GM19240 (cell line): ENCODE data around the gene EVI5.
"Not testable (repeated sequence)": the region's sequence is repeated elsewhere in the genome, so short reads cannot be mapped to it uniquely, and the experiment has no call there.

Source experiments
- DNase-seq: peaks from one replicate; pipeline ENCODE4 v3.0.0; 2011; ENCODE audit warnings: low spot score; ENCODE audit not compliant: insufficient read length

EVI5 gene

DNA sequence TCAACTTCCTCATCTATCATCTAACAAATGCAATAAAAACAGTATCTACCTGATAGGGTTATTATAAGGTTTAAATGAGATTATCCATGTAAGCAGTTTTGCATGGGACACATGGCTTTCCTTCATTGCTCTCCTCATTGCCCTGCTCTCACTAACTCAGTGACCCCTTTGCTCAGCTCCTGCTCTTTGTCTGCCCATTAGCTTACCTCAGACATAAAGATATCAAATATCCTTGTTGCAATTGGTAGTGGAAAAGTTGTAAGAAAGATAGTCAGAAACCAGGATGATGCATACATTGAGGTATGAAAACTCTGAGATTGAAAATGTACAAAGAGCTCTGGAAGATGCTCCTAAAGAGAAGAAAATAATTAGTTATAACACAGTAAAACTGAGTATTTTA, 89.8 kb downstream of the EVI5 start:
- DNase-seq: no peak

DNA sequence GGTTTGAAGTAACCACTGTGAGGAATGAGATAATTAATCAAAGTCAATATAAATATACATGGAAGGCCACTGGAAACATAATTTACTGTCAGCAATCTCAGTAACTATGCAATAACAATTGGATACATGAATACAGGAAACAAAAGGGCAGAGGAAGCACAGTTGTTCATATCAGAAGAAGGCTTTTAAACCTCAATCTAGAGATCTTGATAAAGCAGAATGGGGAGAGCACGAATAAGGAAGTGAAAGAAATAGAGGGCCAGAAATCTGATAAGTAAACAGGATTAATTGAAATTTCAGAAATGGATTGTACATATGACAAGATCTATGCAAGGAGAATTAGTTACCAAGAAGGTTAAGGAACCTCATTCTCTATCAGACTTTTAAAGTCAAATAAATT, 93.0 kb downstream of the EVI5 start:
- no peak for DNase-seq

DNA sequence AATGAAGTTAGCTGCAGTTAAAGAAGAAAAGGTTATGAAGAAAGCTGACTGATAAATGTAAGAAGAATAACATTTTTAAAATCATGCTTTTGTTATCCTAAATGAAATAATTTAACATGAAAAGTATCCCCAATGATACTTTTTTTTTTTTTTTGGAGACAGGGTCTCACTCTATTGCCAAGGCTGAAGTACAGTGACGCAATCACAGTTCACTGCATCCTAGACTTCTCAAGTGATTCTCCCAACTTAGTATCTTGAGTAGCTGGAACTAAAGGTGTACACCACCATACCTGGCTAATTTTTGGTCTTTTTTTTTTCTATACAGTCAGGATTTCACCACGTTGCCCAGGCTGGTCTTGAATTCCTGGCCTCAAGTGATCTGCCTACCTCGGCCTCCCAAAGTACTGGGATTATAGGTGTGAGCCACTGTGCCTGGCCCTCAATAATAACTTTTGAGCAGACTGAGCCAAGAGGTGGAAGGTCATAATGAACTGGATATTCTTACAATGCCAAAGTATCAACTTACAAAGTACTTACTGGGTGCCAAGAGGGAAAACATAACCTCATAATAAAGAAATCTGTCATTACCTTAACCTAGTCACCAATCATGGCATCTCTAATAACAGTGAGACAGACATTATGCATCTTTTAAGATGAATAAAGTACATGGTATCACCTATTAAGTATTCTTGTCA, 94.5 kb downstream of the EVI5 start:
- no peak for DNase-seq

DNA sequence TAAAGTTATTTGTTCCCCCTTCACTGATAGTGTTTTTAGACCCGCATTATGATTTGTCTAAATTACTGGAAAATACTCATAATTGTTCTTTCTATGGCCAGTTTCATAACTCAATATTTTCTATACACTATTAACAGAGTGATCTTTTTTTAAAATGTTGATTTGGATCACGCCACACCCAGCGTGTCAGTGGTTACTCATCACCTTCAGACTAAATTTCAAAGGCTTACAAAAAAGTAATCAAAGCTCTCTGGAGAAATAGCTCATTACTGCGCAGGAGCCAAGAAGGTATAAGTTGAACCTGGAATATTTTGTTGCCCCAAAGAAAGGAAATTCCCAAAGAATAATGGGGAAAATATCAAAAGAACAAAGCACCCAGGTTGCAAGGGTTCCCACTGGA, 104.9 kb downstream of the EVI5 start:
- no peak for DNase-seq

DNA sequence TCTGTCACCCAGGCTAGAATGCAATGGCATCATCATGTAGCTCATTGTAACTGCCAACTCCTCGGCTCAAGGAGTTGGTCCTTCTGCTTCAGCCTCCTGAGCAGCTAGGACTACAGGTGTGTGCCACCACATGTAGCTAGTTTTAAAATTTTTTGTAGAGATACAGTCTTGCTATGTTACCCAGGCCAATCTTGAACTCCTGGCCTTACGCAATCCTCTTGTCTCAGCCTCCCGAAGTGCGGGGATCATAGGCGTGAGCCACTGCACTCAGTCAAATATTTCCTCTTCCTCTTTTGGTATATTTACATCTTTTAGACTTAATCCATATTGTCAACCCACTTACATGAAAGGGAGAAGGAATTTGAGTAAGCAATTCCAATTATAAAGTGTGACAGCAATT, 121.1 kb downstream of the EVI5 start:
- no peak for DNase-seq

DNA sequence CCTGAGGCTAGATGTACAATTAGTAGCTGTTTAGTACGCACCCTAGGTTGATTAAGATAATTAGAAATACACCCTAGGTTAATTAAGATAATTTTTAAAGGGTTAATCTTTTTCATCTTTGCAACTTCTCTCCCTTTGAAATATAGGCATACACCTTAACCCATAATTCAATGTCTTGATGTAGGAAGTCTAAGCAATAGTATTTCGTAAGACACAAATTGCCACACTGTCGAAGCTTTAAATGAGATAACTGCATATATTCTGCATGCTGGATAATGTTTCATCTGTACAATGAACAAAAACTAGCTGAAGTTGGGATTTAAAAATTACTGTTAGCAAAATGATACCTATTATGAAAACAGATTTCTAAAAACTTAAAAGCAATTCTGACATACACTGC, 122.9 kb downstream of the EVI5 start:
- DNase-seq: no peak

- no peak for DNase-seq
Measured at GRCh38 chr1:92657701-92658100, 127.2 kb downstream of the EVI5 start.

GRCh38 chr1:92655197-92655801, 129.6 kb downstream of the EVI5 start:
- no peak for DNase-seq

DNA sequence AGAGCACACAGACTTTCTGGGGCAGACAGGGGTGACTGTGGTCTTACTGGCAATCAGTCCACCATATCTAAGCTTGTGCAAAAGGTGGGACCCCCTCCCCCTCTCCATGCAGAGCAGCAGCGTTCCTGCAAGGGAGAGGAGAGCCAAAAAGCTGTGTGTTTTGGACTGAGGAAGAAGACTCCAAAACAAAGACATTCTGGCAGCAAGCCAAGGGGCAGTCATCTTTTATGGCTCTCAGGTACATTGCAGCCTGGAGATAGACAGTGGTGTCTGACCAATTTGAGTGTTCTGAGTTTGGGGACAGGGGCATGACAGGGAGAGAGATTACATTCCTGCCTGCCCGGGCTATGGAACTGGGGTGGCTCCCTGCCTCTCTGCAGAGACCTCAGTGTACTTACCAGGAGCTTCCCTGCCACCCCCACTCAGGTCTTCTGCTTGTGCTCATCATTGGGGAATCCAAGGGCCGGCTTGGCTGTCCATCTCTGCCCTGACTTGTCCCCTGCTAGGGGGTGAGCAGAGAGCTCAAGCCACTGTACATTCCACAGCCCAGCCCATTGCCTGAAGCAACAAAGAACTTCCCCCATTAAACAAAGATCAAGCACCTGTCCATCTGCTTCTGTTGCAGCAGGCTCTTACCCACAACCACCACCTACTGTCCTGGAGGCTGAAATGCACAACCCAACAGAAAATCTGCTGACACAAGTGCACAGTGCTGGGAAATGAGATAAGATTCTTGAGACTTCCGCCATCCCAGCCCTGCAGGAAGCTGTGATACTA, 131.1 kb downstream of the EVI5 start:
- no peak for DNase-seq

- DNase-seq: not testable (repeated sequence)
Measured at GRCh38 chr1:92640686-92641085, 144.2 kb downstream of the EVI5 start.

- no peak for DNase-seq
Measured at GRCh38 chr1:92638498-92638897, 146.4 kb downstream of the EVI5 start.

- DNase-seq: not testable (repeated sequence)
Measured at GRCh38 chr1:92635203-92635602, 149.7 kb downstream of the EVI5 start.

- DNase-seq: no peak
Measured at GRCh38 chr1:92623187-92623778, 161.6 kb downstream of the EVI5 start.

DNA sequence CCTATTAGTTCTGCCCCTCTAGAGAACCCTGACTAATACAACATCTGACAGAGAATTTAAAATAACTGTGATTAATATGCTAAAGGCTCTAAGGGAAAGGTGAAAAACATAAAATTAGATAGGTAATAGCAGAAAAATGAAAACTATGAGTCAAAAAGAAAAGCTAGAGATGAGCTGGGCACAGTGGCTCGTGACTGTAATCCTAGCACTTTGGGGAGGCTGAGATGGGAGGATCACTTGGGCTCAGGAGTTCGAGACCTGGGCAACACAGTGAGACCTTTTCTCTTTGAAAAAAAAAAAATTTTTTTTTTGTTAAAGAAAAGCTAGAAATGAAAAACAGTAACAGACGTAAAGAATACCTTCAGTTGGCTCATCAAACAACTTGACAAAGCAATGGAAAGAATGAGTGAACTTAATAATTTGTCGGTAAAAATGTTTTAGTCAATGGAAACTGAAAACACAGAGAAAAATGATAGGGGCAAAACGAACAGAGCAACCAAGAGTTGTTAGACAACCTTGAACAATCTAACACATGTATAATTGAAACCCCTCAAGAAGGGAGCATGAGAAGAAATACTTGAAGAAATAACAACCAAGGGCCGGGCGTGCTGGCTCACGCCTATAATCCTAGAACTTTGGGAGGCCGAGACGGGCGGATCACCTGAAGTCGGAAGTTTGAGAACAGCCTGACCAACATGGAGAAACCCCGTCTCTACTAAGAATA, 165.3 kb downstream of the EVI5 start:
- DNase-seq: no peak

GRCh38 chr1:92601044-92601443, 183.9 kb downstream of the EVI5 start:
- no peak for DNase-seq

GRCh38 chr1:92599184-92599583, 185.7 kb downstream of the EVI5 start:
- no peak for DNase-seq

- DNase-seq: not testable (repeated sequence)
Measured at GRCh38 chr1:92589361-92589760, 195.5 kb downstream of the EVI5 start.

- no peak for DNase-seq
Measured at GRCh38 chr1:92587445-92587844, 197.5 kb downstream of the EVI5 start.

DNA sequence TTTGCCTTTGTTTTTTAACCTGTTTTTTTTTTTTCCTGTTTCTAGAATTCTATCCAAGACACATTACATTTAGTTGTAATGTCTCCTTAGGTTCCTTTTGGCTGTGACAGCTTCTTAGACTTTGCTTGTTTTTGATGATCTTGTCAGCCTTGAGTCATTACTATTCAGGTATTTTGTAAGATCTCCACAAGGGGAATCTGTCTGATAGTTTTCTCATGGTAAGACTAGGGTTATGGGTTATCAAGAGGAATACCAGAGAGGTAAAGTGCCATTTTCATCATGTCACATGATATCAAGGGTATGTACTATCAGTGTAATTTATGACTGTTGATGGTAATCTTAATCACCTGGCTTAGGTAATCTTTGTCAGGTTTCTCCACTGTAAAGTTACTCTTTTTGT, 199.1 kb downstream of the EVI5 start:
- DNase-seq: no peak

DNA sequence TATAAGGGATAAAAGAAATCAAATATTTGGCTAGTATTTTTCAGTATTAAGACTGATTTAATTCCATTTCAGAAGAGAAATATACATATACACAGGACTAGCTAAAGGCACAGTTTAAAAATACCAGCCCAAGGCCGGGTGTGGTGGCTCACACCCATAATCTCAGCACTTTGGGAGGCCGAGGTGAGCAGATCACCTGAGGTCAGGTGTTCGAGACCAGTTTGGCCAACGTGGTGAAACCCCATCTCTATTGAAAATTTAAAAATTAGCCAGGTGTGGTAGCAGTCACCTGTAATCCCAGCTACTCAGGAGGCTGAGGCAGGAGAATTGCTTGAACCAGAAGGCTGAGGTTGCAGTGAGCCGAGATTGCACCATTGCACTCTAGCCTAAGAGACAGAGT, 200.1 kb downstream of the EVI5 start:
- not testable (repeated sequence) for DNase-seq
